Fibroblast of skin of scalp (primary cell): ENCODE data around the gene RANBP6. TPM values are rescaled to one million over a fixed set of nuclear protein-coding genes. Genes with fewer than 3 reads are reported as not detected.
"Not testable (repeated sequence)": the region's sequence is repeated elsewhere in the genome, so short reads cannot be mapped to it uniquely, and the experiment has no call there.

Experiments
- DNase-seq: peaks from one replicate; pipeline ENCODE4 v3.0.0-alpha.2; 2013
- polyA plus RNA-seq, 2 experiments: library from polyadenylated mRNA; unstranded; fragments of 120-200 nt; gene quantifications; one replicate each; pipeline ENCODE4 v1.2.1, GENCODE V29; 2013; ENCODE audit not compliant: insufficient read length in 2 of 2

RANBP6 gene
- 11.8 TPM for polyA plus RNA-seq (2013, experiment 1 of 2; ENCODE audit: insufficient read length)
- 13.7 TPM for polyA plus RNA-seq (2013, experiment 2 of 2; ENCODE audit: insufficient read length)

- peak; percentile 86 for DNase-seq
Observed at GRCh38 chr9:6015278-6016157, at the start of gene RANBP6. TSS of gene RANBP6 (minus strand) at chr9:6015624. CDS start at chr9:6015607, 17 bp downstream.

DNA sequence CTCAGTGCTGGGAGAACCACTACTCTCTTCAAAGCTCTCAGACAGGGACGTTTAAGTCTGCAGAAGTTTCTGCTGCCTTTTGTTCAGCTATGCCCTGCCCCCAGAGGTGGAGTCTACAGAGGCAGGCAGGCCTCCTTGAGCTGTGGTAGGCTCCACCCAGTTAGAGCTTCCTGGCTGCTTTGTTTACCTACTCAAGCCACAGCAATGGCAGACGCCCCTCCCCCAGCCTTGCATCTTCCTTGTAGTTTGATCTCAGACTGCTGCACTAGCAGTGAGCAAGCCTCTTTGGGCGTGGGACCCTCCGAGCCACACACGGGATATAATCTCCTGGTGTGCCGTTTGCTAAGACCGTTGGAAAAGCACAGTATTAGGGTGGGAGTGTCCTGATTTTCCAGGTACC is 47.7 kb upstream of the RANBP6 start:
- DNase-seq: not testable (repeated sequence)

DNA sequence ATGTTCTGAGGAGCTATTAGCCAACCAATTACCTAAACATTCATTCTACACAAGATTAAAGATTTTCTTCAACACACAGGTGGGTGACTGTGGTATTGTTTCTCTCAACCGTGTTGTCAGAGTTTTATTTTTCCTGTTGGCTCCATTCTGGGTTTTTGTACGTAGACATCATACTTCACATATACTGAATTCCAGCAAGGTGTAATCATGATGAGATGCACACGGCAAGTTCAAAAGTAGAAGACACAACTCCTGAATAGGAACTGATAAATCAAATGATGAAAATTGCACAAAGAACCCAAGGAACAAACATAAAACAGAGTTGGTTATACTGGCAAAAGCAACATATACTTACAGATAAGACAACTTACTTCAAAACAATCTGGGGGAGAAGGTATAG is 40.2 kb upstream of the RANBP6 start:
- no peak for DNase-seq

DNA sequence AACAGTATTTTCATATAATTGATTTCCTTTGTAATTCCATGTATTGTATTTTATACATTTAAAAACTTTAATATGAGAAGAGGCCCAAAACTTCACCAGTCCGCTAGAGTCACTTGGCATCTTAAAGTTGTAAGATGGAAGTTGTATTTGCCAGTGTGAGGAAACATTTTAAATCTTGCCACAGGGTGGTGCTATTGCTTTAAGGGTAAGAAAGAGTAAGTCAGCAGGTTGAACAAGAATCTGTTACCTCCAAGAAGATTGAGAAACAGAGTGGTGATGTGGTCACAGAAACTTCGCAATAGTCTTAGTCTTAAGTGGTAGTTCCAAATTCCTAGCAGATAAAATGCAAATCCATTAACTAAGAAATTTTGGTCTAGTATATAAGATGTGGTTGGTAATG is 39.8 kb upstream of the RANBP6 start:
- DNase-seq: peak; percentile 67

- DNase-seq: peak; percentile 71
Observed at GRCh38 chr9:6054280-6055099, 39.1 kb upstream of the RANBP6 start.

DNA sequence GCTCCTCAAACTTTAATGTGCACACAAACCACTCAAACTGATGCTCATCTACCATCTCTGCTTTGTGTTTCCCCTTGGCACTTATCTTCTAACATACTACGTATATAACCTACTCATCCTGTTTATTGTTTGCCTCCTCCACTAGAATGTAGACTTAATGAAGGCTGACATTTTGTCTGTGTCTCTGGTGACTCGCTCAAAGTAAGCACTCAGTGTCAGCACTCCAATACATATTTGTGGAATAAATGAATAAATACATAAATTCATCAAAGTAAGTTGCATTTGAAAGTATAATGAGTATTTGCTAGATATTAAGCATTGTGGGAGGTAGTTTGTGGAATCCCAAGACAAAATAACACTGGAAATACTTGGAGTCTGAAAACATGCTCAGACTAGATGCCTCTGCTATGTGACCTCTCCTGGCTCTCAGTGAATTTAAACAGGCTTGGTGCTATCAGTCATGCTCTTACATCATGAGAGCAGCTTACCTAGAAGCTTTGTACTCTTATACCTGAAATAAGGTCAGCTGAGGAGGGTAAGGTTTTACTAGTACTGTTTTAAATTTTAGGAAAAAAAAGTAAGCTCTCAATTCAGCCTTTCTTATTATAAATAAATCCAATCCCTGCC is 37.0 kb upstream of the RANBP6 start:
- DNase-seq: no peak

- DNase-seq: no peak
Observed at GRCh38 chr9:6051511-6051950, 36.1 kb upstream of the RANBP6 start.

- no peak for DNase-seq
Observed at GRCh38 chr9:6049798-6050197, 34.4 kb upstream of the RANBP6 start.

DNA sequence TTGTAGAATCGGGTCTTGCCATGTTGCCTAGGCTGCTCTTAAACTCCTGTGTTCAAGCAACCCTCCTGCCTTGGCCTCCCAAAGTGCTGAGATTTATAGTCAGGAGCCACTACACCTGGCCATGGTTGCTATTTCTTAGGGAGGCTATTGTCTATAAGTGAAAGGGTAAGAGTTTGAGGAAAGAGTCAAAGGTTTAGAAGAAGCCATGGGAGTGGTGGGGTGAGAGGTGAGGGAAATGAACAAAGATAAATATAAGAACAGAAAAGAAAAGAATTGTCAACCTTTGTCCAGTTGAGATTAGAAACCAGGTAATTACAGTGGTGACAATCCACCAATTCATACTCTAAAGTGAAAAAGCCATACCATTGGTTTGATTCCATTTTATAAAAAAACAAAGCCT is 32.6 kb upstream of the RANBP6 start:
- no peak for DNase-seq

DNA sequence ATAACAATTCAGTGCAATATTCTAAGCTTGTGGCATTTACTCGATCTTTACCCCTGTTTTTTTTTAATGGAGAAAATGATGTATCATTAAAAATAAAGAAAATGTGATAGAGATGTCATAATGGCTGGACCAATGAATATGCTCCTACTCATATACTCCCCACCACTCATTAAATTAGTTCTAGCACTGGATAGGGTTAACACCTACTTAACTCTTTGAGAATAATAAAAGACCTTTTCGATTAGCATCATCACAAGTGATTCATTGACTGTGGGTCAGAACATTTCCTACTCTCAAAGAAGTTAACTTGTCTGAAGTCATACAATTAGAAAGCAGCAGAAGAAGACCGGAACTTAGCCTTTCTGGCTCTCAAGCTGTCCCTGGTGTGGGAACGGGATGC is 31.6 kb upstream of the RANBP6 start:
- no peak for DNase-seq

DNA sequence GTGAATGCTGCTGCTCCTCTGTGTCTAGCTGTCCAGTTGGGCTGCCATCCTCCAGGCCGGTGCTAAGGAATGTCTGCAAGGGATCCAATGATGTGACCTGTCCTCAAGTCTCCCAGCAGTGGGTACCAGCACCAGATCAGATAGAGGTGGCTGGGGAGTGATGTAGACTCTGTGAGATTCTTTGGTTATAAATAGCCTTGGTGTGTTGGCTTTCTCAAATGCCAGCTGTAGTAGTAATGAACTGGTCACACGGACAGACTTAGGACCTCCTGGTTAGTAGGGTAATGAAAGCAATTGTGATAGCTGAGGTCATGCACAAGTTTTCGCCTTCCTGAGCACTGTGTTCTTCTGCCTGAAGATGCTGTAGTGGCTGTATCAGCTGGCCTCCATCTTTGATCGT is 29.9 kb upstream of the RANBP6 start:
- no peak for DNase-seq

- no peak for DNase-seq
Observed at GRCh38 chr9:6040077-6040476, 24.7 kb upstream of the RANBP6 start.

GRCh38 chr9:6036391-6036790 is 21.0 kb upstream of the RANBP6 start:
- no peak for DNase-seq

- no peak for DNase-seq
Observed at GRCh38 chr9:6034954-6035353, 19.5 kb upstream of the RANBP6 start.

DNA sequence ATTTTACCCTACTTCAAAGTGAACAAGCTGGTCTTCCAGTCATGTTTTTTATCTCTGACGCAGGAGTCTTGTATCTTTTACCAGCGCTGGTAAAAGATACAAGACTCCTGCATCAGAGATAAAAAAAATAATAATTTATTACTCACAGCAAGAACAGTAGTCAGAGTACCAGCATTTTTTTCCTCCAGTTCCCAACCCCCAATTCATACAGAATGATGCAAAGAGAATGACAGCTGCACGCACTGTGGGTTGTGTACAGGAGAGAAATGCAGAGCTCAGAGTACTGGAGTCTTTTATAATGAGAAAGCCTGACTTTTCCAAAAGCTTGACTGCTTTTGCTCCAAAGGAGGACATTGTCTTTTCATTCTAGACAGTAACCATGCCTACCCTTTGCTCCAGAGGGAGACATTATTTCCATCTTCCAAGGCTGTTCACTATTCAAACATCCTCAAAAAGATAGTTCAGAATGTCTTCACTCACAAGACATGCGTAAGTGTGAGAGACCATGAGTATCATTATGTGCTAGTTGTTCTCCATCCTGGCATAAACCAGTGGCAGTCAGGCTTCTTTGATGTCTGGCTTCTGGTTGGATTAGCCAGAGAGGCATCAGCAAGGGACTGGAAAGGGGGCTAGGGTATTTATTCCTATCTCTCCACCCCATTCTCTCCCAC is 14.3 kb upstream of the RANBP6 start:
- DNase-seq: no peak

- DNase-seq: no peak
Observed at GRCh38 chr9:6024035-6024554, 8.7 kb upstream of the RANBP6 start.

GRCh38 chr9:6016975-6017374 is 1.6 kb upstream of the RANBP6 start:
- not testable (repeated sequence) for DNase-seq

DNA sequence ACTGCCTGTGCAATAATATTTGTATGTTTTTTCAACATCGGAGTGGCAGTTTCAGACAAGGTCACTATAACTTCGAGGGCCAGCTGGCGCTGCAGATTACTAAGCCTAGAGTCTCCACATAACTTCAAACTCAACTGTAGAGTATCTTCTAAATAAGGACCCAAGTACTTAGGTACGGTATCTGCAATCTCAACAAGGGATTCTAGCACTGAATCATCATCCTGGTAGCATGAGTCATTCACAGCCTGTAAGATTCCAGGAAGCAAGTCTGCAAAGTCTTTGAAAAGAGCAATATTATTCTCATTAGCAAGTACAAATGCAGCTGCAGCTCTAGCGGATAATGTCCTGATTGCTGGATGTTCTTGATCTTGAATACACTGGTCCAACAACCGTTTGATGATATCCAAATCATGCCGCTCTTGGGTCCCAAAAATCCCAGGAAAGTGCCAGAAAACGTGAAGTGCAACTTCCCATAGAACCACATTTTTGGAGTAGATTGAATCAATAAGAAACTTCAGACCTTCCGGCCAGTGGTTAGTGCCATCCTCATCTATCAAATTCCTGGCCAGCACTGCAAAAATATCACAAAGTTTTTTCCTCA is 654 bp downstream of the RANBP6 start:
- DNase-seq: peak; percentile 49

DNA sequence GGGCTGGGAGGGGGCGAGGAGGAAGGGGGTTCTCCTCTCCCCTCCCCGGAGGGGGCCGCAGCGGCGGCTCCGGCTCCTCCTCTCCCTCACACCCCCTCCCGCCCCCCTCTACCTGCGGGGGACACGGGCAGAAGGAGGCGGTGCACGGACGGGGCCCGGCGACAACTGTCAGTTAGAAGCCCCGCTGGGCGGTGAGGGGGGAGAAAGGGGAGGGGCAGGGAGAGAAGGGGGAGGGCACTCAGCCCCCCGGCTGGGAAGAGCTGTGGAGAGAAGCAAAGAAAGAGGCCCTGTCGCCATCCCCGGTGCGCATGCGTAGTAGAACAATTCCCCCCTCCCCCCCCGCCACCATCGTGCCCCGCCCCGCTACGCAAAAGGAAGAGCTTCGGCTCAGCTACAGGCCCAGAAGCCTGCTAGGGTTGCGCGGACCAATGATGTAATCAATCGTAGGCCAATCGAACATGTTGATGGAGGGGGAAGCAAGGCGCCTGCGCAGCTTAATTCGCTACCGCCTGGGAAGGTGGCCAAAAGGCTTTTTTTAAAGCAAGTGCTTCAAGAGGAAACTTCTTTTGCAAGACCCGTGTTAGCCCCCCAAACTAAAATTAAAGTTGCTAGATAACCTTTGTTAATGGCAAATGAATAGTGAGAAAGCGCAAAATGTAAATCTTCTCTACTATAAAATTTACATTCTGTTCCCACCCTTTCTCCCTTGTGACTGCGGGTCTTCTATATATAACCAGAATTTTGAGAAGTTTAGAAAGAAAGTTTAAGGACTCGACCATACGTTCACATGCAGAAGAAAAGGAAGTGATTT is 7.0 kb downstream of the RANBP6 start:
- peak; percentile 99 for DNase-seq

DNA sequence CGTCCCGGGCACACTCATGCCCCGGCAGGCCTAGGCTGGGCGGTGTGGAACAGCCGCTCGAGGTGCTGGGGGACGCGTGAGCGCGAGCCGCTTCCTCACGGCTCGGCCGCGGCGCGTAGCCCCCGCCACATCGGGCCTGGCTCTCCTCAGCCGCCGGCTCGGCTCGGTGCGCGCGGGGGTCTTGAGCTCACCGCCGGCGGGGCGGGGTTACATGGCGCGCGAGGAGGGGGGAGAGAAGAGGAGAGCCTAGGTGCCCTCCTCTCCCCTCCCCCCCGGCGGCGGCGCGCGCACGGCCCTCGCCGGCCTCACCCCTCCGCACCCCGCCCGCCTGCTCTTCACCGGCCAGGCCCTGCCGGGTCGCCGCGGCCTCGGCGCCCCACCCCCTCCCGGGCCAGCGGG is 7.7 kb downstream of the RANBP6 start:
- peak; percentile 69 for DNase-seq
